ENCODE results near the gene EXOC6B.

DNA sequence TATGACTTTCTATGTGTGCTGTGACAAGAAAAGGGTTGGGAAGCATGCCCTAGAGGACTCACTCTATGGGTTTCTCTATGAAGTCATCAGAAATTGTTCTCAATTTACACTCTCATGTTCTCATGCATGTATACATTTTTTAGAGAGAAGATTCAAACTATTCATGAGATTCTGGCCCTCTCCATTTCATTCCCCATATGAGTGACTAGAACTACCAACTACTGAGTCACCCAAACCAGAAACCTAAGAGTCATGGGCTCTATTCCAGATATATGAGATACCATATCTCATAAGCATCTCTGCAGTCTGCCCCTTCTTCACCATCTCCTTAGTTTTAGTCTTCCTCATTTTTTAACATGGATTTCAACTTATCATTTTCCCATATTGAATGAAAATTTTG is 87.7 kb downstream of the EXOC6B start:
- TF ChIP-seq, protein P1, sequence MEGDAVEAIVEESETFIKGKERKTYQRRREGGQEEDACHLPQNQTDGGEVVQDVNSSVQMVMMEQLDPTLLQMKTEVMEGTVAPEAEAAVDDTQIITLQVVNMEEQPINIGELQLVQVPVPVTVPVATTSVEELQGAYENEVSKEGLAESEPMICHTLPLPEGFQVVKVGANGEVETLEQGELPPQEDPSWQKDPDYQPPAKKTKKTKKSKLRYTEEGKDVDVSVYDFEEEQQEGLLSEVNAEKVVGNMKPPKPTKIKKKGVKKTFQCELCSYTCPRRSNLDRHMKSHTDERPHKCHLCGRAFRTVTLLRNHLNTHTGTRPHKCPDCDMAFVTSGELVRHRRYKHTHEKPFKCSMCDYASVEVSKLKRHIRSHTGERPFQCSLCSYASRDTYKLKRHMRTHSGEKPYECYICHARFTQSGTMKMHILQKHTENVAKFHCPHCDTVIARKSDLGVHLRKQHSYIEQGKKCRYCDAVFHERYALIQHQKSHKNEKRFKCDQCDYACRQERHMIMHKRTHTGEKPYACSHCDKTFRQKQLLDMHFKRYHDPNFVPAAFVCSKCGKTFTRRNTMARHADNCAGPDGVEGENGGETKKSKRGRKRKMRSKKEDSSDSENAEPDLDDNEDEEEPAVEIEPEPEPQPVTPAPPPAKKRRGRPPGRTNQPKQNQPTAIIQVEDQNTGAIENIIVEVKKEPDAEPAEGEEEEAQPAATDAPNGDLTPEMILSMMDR (IDR thresholded peaks at IDR 0.05) = no peak
- no peak for TF ChIP-seq ZFX (IDR thresholded peaks at IDR 0.05; ENCODE audit: borderline replicate concordance)
